K562 (cell line): ENCODE data around the gene CTF1. TPM values are rescaled to one million over a fixed set of nuclear protein-coding genes. Genes with fewer than 3 reads are reported as not detected.

Experiments
- ATAC-seq: fragments of 200-7000 bp; cut with Tn5 transposase; 3 replicates; pipeline ENCODE4 v1.9.1; 2020; ENCODE audit warnings: moderate library complexity
- BruUV-seq: library from RNA; stranded (reverse); fragments of 400-500 nt; replicated peaks from 2 replicates; lab custom pipeline; 2021; lab: Mats Ljungman, UMichigan
- CTCF ChIA-PET: fragments of 300-600 bp; formaldehyde crosslinking; extraction: SDS; loops from one replicate; lab custom pipeline; 2021; ENCODE audit warnings: low intra/inter-chr PET ratio; lab: Yijun Ruan, JAX
- POLR2A ChIA-PET: fragments of 300-600, 350-650 bp; sonication (Branson Sonifier 250); formaldehyde crosslinking; extraction: SDS; loops from one replicate; lab custom pipeline; 2021; ENCODE audit warnings: antibody characterized with exemption, inconsistent platforms; lab: Yijun Ruan, JAX
- DNase-seq, 4 experiments: peaks; one replicate each; pipeline versions ENCODE4 v3.0.0 to v3.0.0-alpha.2; 2011 to 2018; ENCODE audit warnings: low spot score in 3 of 4, mixed read lengths in 3 of 4; ENCODE audit errors: extremely low read depth in 1 of 4
- FAIRE-seq: peaks from 2 replicates; lab custom pipeline; 2011; peaks lifted over from hg19 to GRCh38; lab: Jason Lieb, UNC
- H2AFZ ChIP-seq: 2 replicates; pipeline ENCODE4 v1.6.0; 2011; ENCODE audit warnings: low read depth, low read length, control low read depth, inconsistent platforms
- H3K27ac ChIP-seq: fragments of 200-600 bp; 3 replicates; pipeline ENCODE4 v1.8.0; 2011; ENCODE audit warnings: low read depth, mild to moderate bottlenecking, control low read depth, inconsistent platforms, low read length, moderate library complexity, mixed read lengths; ENCODE audit errors: extremely low read depth
- H3K27me3 ChIP-seq, 2 experiments: fragments of 300-600 bp in 1 of 2; 2 replicates in 1 of 2; 3 replicates in 1 of 2; pipeline versions ENCODE4 v1.6.0 to v1.8.0; 2011; ENCODE audit warnings: inconsistent platforms in 2 of 2, low read length in 2 of 2, mild to moderate bottlenecking in 1 of 2, mixed read lengths in 1 of 2, moderate library complexity in 1 of 2; ENCODE audit not compliant: control insufficient read depth in 2 of 2, insufficient read depth in 2 of 2
- H3K36me3 ChIP-seq: fragments of 300-600 bp; 3 replicates; pipeline ENCODE4 v1.8.0; 2011; ENCODE audit warnings: mild to moderate bottlenecking, low read length, inconsistent platforms; ENCODE audit not compliant: control insufficient read depth, insufficient read depth
- H3K4me1 ChIP-seq, 2 experiments: fragments of 200-600 bp in 1 of 2; replicated peaks in 1 of 2; 2 replicates in 1 of 2; 3 replicates in 1 of 2; pipeline versions ENCODE4 v1.5.1 to v1.8.0; 2011; ENCODE audit warnings: inconsistent platforms in 2 of 2, low read length in 2 of 2, mild to moderate bottlenecking in 1 of 2, mixed read lengths in 1 of 2, moderate library complexity in 1 of 2; ENCODE audit not compliant: control insufficient read depth in 2 of 2, insufficient read depth in 2 of 2
- H3K4me2 ChIP-seq: 2 replicates; pipeline ENCODE4 v1.6.1; 2011; ENCODE audit warnings: low read length, control low read depth, inconsistent platforms, mixed read lengths; ENCODE audit not compliant: insufficient read depth
- H3K4me3 ChIP-seq: fragments of 200-600 bp; sonication (generic), shearing (Covaris generic); 2 replicates; pipeline ENCODE4 v1.5.1; 2016; ENCODE audit warnings: control low read depth, inconsistent platforms
- H3K79me2 ChIP-seq: fragments of 200-600 bp; 3 replicates; pipeline ENCODE4 v1.8.0; 2011; ENCODE audit warnings: low read length, inconsistent platforms; ENCODE audit not compliant: control insufficient read depth, insufficient read depth
- H3K9ac ChIP-seq, 2 experiments: 2 replicates each; pipeline versions ENCODE4 v1.6.0 to v1.6.1; 2011; ENCODE audit warnings: low read depth in 2 of 2, low read length in 2 of 2, control low read depth in 1 of 2, inconsistent platforms in 1 of 2, mild to moderate bottlenecking in 1 of 2, mixed read lengths in 1 of 2; ENCODE audit not compliant: insufficient read depth in 1 of 2
- H3K9me1 ChIP-seq: one replicate; pipeline ENCODE4 v1.6.0; 2011; ENCODE audit warnings: inconsistent platforms, mild to moderate bottlenecking, low read length, moderate library complexity; ENCODE audit not compliant: control insufficient read depth, insufficient read depth
- H3K9me3 ChIP-seq: replicated peaks from 2 replicates; pipeline ENCODE4 v1.5.1; 2011; ENCODE audit warnings: low read depth, low read length, inconsistent platforms; ENCODE audit not compliant: control insufficient read depth, insufficient read depth
- H4K20me1 ChIP-seq: replicated peaks from 2 replicates; pipeline ENCODE4 v1.6.1; 2011; ENCODE audit warnings: low read length, inconsistent platforms, mixed read lengths; ENCODE audit not compliant: control insufficient read depth, insufficient read depth
- CREB1 ChIP-seq, 2 experiments: sonication (generic) in 1 of 2; formaldehyde crosslinking in 1 of 2; IDR thresholded peaks; 2 replicates each; pipeline versions ENCODE4 v1.6.1 to v1.8.0; 2012 to 2022; ENCODE audit warnings: inconsistent platforms in 1 of 2, mild to moderate bottlenecking in 1 of 2, missing genetic modification reagents in 1 of 2, moderate library complexity in 1 of 2
- ZBTB43 ChIP-seq: sonication (generic); formaldehyde crosslinking; IDR thresholded peaks from 2 replicates; pipeline ENCODE4 v1.8.0; 2023; ENCODE audit warnings: mild to moderate bottlenecking, missing genetic modification reagents
- ZFPM2 ChIP-seq: fragments of 250-450 bp; sonication (Bioruptor Pico); IDR thresholded peaks from 2 replicates; pipeline ENCODE4 v1.5.1; 2022; ENCODE audit warnings: mild to moderate bottlenecking
- WGBS: fragments of 100-300 bp; shearing (Covaris generic); methylation state at CpG from one replicate; pipeline ENCODE4 v1.1.6; 2016; ENCODE audit warnings: low coverage, mixed read lengths; ENCODE audit not compliant: insufficient coverage; ENCODE audit errors: missing lambda C conversion rate; 5-methylcytosine and 5-hydroxymethylcytosine counted together
- in situ Hi-C: fragments of 300-500 bp; cut with MboI; formaldehyde crosslinking; loops from 4 replicates; pipeline ENCODE4 v1.15.0; 2018; ENCODE audit warnings: inconsistent platforms, mixed read lengths
- intact Hi-C: fragments of 100-400 bp; cut with micrococcal nuclease; formaldehyde crosslinking; loops from 2 replicates; pipeline ENCODE4 v1.14.2; 2022
- microRNA counts: library from miRNA; unstranded; fragments of <30 nt; microRNA quantifications from one replicate; lab custom pipeline; 2016
- microRNA-seq: library from miRNA; unstranded; fragments of <30 nt; microRNA quantifications from one replicate; pipeline ENCODE4, GENCODE V29; 2018; ENCODE audit warnings: borderline microRNAs expressed
- polyA plus RNA-seq, 8 experiments: library from polyadenylated mRNA; depleted of rRNA in 4 of 8; stranded (reverse) in 5 of 8; unstranded in 3 of 8; fragments of >200 nt; fragmentation: Nextera tagmentation in 2 of 8; fragmentation: Illumina TruSeq in 1 of 8; extraction: Ambion mirVana in 2 of 8; extraction: Trizol in 1 of 8; gene quantifications; 2 replicates each; pipeline versions ENCODE4 v1.2.1 to v1.2.3, GENCODE V29; 2011 to 2014; ENCODE audit warnings: inconsistent platforms in 1 of 8, missing spikeins in 1 of 8
- small RNA-seq: library from RNA; depleted of rRNA; stranded (forward); fragments of <200 nt; gene quantifications from one replicate; pipeline ENCODE3, GENCODE V24; 2014
- total RNA-seq, 7 experiments: library from RNA; depleted of rRNA in 6 of 7; stranded (reverse); fragments of >200 nt in 6 of 7; fragmentation: Illumina TruSeq in 2 of 7; extraction: Trizol in 2 of 7; gene quantifications; 2 replicates each; pipeline versions ENCODE4 v1.2.1 to v1.2.3, GENCODE V29; 2011 to 2021; ENCODE audit warnings: low replicate concordance in 1 of 7

CTF1 gene
- total and polyA plus RNA-seq, 9 of the 15 experiments (the other 6 are each of a cell fraction or from before 2014, with no cell fraction given): 0.24 to 2.5 (median 0.44) TPM

GRCh38 chr16:30953111-30953510 is 56.7 kb downstream of the CTF1 start:
- POLR2A ChIA-PET: interaction anchor here (0.6 to 3.8 kb wide), 10 partner anchors 10 to 920 kb away, joined by 3 to 11 read pairs (median 4); partner anchors contain the start of genes FUS, ZNF267, ZNF646 and ZNF668
- BruUV-seq: no TSS peak
- H3K36me3 ChIP-seq: peaks cover 15% of the 10 kb centered on the region; the same call in 2 of the 3 replicates
- no peaks in the 10 kb centered on the region for H4K20me1 ChIP-seq
- FAIRE-seq: no peak
- H3K79me2 ChIP-seq: peaks cover 37% of the 10 kb centered on the region
- no peak overlapping the region for H2AFZ ChIP-seq
- peaks cover 36 to 57% of the 10 kb centered on the region in 2 experiments for H3K4me1 ChIP-seq
- in situ Hi-C loops: loop anchor here (10.0 to 25.0 kb wide), 2 partner anchors 742 to 909 kb away; partner anchors contain the start of gene ZNF267
- TF ChIP-seq CREB1 (IDR thresholded peaks at IDR 0.05) (no peak), CREB1 (CRISPR knock-in tag; IDR thresholded peaks at IDR 0.05) (no peak), ZBTB43 (CRISPR knock-in tag) (no peak), ZFPM2 (0 out of 2 replicates have a peak, but pooled peaks have one; percentile 35)
- TF ChIP-seq, all 486 proteins: peak for 1
- Histone ChIP-seq H3K9ac (peak overlapping the region in 1 of 2 experiments; percentile 79; a peak in 2 of 4 replicates), H3K27me3 (no peaks in the 10 kb centered on the region), H3K27ac (peak overlapping the region; percentile 28; the same call in 1 of the 3 replicates), H3K4me2 (peak overlapping the region; percentile 15; the same call in 1 of the 2 replicates), H3K4me3 (no peak overlapping the region), H3K9me1 (peaks cover 8% of the 10 kb centered on the region), H3K9me3 (no peaks in the 10 kb centered on the region)
- CTCF ChIA-PET: interaction anchor here (0.8 kb wide), 1 partner anchor 203 kb away, joined by 5 read pairs; no protein-coding TSS in a partner anchor
- ATAC-seq (no peak), DNase-seq (no peak)
- 55% methylated on average over 8 of the region's 9 CpGs for WGBS
- intact Hi-C loops: loop anchor here (10.0 kb wide), 2 partner anchors 142 to 502 kb away; partner anchors contain the start of genes ARMC5 and VKORC1

MicroRNAs within 50 kb of the gene (microRNA counts, 767-probe panel; counts per million panel counts)
- microRNA hsa-miR-762 (lab: Ali Mortazavi, UCI): not detected

Small RNA genes within 50 kb of the gene (microRNA-seq; reads per million reads assigned to microRNA genes)
- gene MIR4519 (1.3 reads per million, percentile 14 among the genes with 10 or more reads in this experiment), gene MIR762 (1.0 reads per million, percentile 7 among the genes with 10 or more reads in this experiment)

Small RNA genes within 50 kb of the gene (small RNA-seq; reads per million reads assigned to genes)
- gene AC135048.1: not detected
- gene MIR4519: not detected
- not detected for gene MIR762

Other genes starting within 250 kb of the CTF1 start
Only the 7 nearest of the 21 such genes appear.
- gene ZNF629, start 109.4 kb upstream of the CTF1 start, total RNA-seq (2014; rRNA removed): 13.8 and 14.9 TPM in 2 replicates
- 6.7 and 7.3 TPM in 2 replicates for gene ZNF629, start 109.4 kb upstream of the CTF1 start, total RNA-seq (2014; rRNA removed; fragmentation: Illumina TruSeq; extraction: Trizol)
- 9.2 and 10.0 TPM in 2 replicates for gene ZNF629, start 109.4 kb upstream of the CTF1 start, total RNA-seq (2015; rRNA removed; fragmentation: Illumina TruSeq; extraction: Trizol)
- 16.5 and 18.8 TPM in 2 replicates for gene ZNF629, start 109.4 kb upstream of the CTF1 start, total RNA-seq (2021)
- 2.6 and 4.4 TPM in 2 replicates for gene ZNF629, start 109.4 kb upstream of the CTF1 start, polyA plus RNA-seq (2011; rRNA removed)
- gene ZNF629, start 109.4 kb upstream of the CTF1 start, polyA plus RNA-seq (2014; fragmentation: Illumina TruSeq; extraction: Trizol): 11.6 and 12.4 TPM in 2 replicates
- under 1 TPM; 0.44 to 0.66 TPM for gene ZNF629, start 109.4 kb upstream of the CTF1 start, polyA plus RNA-seq (2014; fragmentation: Nextera tagmentation; extraction: Ambion mirVana)
- gene ZNF629, start 109.4 kb upstream of the CTF1 start, polyA plus RNA-seq (2014; rRNA removed): 6.1 and 7.4 TPM in 2 replicates
- 80.1 and 85.8 TPM in 2 replicates for gene BCL7C, start 2.5 kb upstream of the CTF1 start, total RNA-seq (2014; rRNA removed)
- gene BCL7C, start 2.5 kb upstream of the CTF1 start, total RNA-seq (2014; rRNA removed; fragmentation: Illumina TruSeq; extraction: Trizol): 7.0 and 7.9 TPM in 2 replicates
- 31.6 and 32.9 TPM in 2 replicates for gene BCL7C, start 2.5 kb upstream of the CTF1 start, total RNA-seq (2015; rRNA removed; fragmentation: Illumina TruSeq; extraction: Trizol)
- gene BCL7C, start 2.5 kb upstream of the CTF1 start, total RNA-seq (2021): 41.2 and 43.1 TPM in 2 replicates
- 15.1 and 17.4 TPM in 2 replicates for gene BCL7C, start 2.5 kb upstream of the CTF1 start, polyA plus RNA-seq (2011; rRNA removed)
- gene BCL7C, start 2.5 kb upstream of the CTF1 start, polyA plus RNA-seq (2014; fragmentation: Illumina TruSeq; extraction: Trizol): 19.6 and 37.5 TPM in 2 replicates
- 1 to 10 TPM; 1.7 to 2.6 TPM for gene BCL7C, start 2.5 kb upstream of the CTF1 start, polyA plus RNA-seq (2014; fragmentation: Nextera tagmentation; extraction: Ambion mirVana)
- 61.9 and 75.9 TPM in 2 replicates for gene BCL7C, start 2.5 kb upstream of the CTF1 start, polyA plus RNA-seq (2014; rRNA removed)
- gene FBXL19, start 27.0 kb downstream of the CTF1 start, total RNA-seq (2014; rRNA removed): 32.7 and 48.1 TPM in 2 replicates
- 6.8 and 6.9 TPM in 2 replicates for gene FBXL19, start 27.0 kb downstream of the CTF1 start, total RNA-seq (2014; rRNA removed; fragmentation: Illumina TruSeq; extraction: Trizol)
- 17.6 and 17.8 TPM in 2 replicates for gene FBXL19, start 27.0 kb downstream of the CTF1 start, total RNA-seq (2015; rRNA removed; fragmentation: Illumina TruSeq; extraction: Trizol)
- gene FBXL19, start 27.0 kb downstream of the CTF1 start, total RNA-seq (2021): 40.4 and 48.0 TPM in 2 replicates
- gene FBXL19, start 27.0 kb downstream of the CTF1 start, polyA plus RNA-seq (2011; rRNA removed): 9.1 and 9.9 TPM in 2 replicates
- gene FBXL19, start 27.0 kb downstream of the CTF1 start, polyA plus RNA-seq (2014; fragmentation: Illumina TruSeq; extraction: Trizol): 7.6 and 18.1 TPM in 2 replicates
- gene FBXL19, start 27.0 kb downstream of the CTF1 start, polyA plus RNA-seq (2014; fragmentation: Nextera tagmentation; extraction: Ambion mirVana): under 1 TPM in 1 of 2 experiments, not detected in 1; 0.13 TPM
- 22.0 and 26.0 TPM in 2 replicates for gene FBXL19, start 27.0 kb downstream of the CTF1 start, polyA plus RNA-seq (2014; rRNA removed)
- 19.0 and 23.5 TPM in 2 replicates for gene ORAI3, start 52.5 kb downstream of the CTF1 start, total RNA-seq (2014; rRNA removed)
- 6.3 and 7.8 TPM in 2 replicates for gene ORAI3, start 52.5 kb downstream of the CTF1 start, total RNA-seq (2014; rRNA removed; fragmentation: Illumina TruSeq; extraction: Trizol)
- gene ORAI3, start 52.5 kb downstream of the CTF1 start, total RNA-seq (2015; rRNA removed; fragmentation: Illumina TruSeq; extraction: Trizol): 12.4 and 12.9 TPM in 2 replicates
- 21.9 and 23.3 TPM in 2 replicates for gene ORAI3, start 52.5 kb downstream of the CTF1 start, total RNA-seq (2021)
- gene ORAI3, start 52.5 kb downstream of the CTF1 start, polyA plus RNA-seq (2011; rRNA removed): 15.8 and 29.7 TPM in 2 replicates
- gene ORAI3, start 52.5 kb downstream of the CTF1 start, polyA plus RNA-seq (2014; fragmentation: Illumina TruSeq; extraction: Trizol): 14.1 and 18.0 TPM in 2 replicates
- 1 to 10 TPM; 4.9 to 5.8 TPM for gene ORAI3, start 52.5 kb downstream of the CTF1 start, polyA plus RNA-seq (2014; fragmentation: Nextera tagmentation; extraction: Ambion mirVana)
- gene ORAI3, start 52.5 kb downstream of the CTF1 start, polyA plus RNA-seq (2014; rRNA removed): 16.5 and 19.0 TPM in 2 replicates
- gene SETD1A, start 61.1 kb downstream of the CTF1 start, total RNA-seq (2014; rRNA removed): 4.2 and 7.9 TPM in 2 replicates
- 2.0 and 2.5 TPM in 2 replicates for gene SETD1A, start 61.1 kb downstream of the CTF1 start, total RNA-seq (2014; rRNA removed; fragmentation: Illumina TruSeq; extraction: Trizol)
- gene SETD1A, start 61.1 kb downstream of the CTF1 start, total RNA-seq (2015; rRNA removed; fragmentation: Illumina TruSeq; extraction: Trizol): 4.6 and 5.7 TPM in 2 replicates
- gene SETD1A, start 61.1 kb downstream of the CTF1 start, total RNA-seq (2021): 30.2 and 36.0 TPM in 2 replicates
- 2.2 and 3.0 TPM in 2 replicates for gene SETD1A, start 61.1 kb downstream of the CTF1 start, polyA plus RNA-seq (2011; rRNA removed)
- gene SETD1A, start 61.1 kb downstream of the CTF1 start, polyA plus RNA-seq (2014; fragmentation: Illumina TruSeq; extraction: Trizol): 15.0 and 20.1 TPM in 2 replicates
- under 1 TPM; 0.08 to 0.14 TPM for gene SETD1A, start 61.1 kb downstream of the CTF1 start, polyA plus RNA-seq (2014; fragmentation: Nextera tagmentation; extraction: Ambion mirVana)
- 15.5 and 16.9 TPM in 2 replicates for gene SETD1A, start 61.1 kb downstream of the CTF1 start, polyA plus RNA-seq (2014; rRNA removed)
- 49.1 and 61.1 TPM in 2 replicates for gene HSD3B7, start 88.6 kb downstream of the CTF1 start, total RNA-seq (2014; rRNA removed)
- 7.6 and 10.0 TPM in 2 replicates for gene HSD3B7, start 88.6 kb downstream of the CTF1 start, total RNA-seq (2014; rRNA removed; fragmentation: Illumina TruSeq; extraction: Trizol)
- gene HSD3B7, start 88.6 kb downstream of the CTF1 start, total RNA-seq (2015; rRNA removed; fragmentation: Illumina TruSeq; extraction: Trizol): 23.6 and 24.1 TPM in 2 replicates
- gene HSD3B7, start 88.6 kb downstream of the CTF1 start, total RNA-seq (2021): 43.5 and 51.9 TPM in 2 replicates
- gene HSD3B7, start 88.6 kb downstream of the CTF1 start, polyA plus RNA-seq (2011; rRNA removed): 10.7 and 24.4 TPM in 2 replicates
- 23.0 and 30.5 TPM in 2 replicates for gene HSD3B7, start 88.6 kb downstream of the CTF1 start, polyA plus RNA-seq (2014; fragmentation: Illumina TruSeq; extraction: Trizol)
- gene HSD3B7, start 88.6 kb downstream of the CTF1 start, polyA plus RNA-seq (2014; fragmentation: Nextera tagmentation; extraction: Ambion mirVana): 1 to 10 TPM; 5.4 to 6.7 TPM
- 39.3 and 43.9 TPM in 2 replicates for gene HSD3B7, start 88.6 kb downstream of the CTF1 start, polyA plus RNA-seq (2014; rRNA removed)
- gene STX1B, start 114.0 kb downstream of the CTF1 start, total RNA-seq (2014; rRNA removed): 0.78 and 0.86 TPM in 2 replicates
- 0.73 and 0.80 TPM in 2 replicates for gene STX1B, start 114.0 kb downstream of the CTF1 start, total RNA-seq (2014; rRNA removed; fragmentation: Illumina TruSeq; extraction: Trizol)
- 0.79 and 1.1 TPM in 2 replicates for gene STX1B, start 114.0 kb downstream of the CTF1 start, total RNA-seq (2015; rRNA removed; fragmentation: Illumina TruSeq; extraction: Trizol)
- 1.5 and 2.5 TPM in 2 replicates for gene STX1B, start 114.0 kb downstream of the CTF1 start, total RNA-seq (2021)
- gene STX1B, start 114.0 kb downstream of the CTF1 start, polyA plus RNA-seq (2011; rRNA removed): 1.2 and 3.0 TPM in 2 replicates
- gene STX1B, start 114.0 kb downstream of the CTF1 start, polyA plus RNA-seq (2014; fragmentation: Illumina TruSeq; extraction: Trizol): 0.80 and 1.6 TPM in 2 replicates
- gene STX1B, start 114.0 kb downstream of the CTF1 start, polyA plus RNA-seq (2014; fragmentation: Nextera tagmentation; extraction: Ambion mirVana): under 1 TPM; 0.07 to 0.08 TPM
- 1.2 and 2.1 TPM in 2 replicates for gene STX1B, start 114.0 kb downstream of the CTF1 start, polyA plus RNA-seq (2014; rRNA removed)